Parathyroid adenoma (tissue), 2 donors: ENCODE measurements around the gene SYNPO2L.

Source experiments
- H2AFZ ChIP-seq: fragments of 300-600 bp; sonication (generic); one replicate; pipeline ENCODE4 v1.7.0; 2017; ENCODE audit warnings: antibody characterized with exemption, mild to moderate bottlenecking
- H3K27ac ChIP-seq: fragments of 300-600 bp; sonication (generic); one replicate; pipeline ENCODE4 v1.7.0; 2017
- H3K27me3 ChIP-seq: fragments of 300-600 bp; sonication (generic); one replicate; pipeline ENCODE4 v1.7.0; 2017; ENCODE audit warnings: low read length; ENCODE audit not compliant: control insufficient read depth, insufficient read depth
- H3K36me3 ChIP-seq: fragments of 300-600 bp; sonication (generic); one replicate; pipeline ENCODE4 v1.7.0; 2017; ENCODE audit warnings: low read length; ENCODE audit not compliant: control insufficient read depth, insufficient read depth
- H3K4me1 ChIP-seq: fragments of 300-600 bp; sonication (generic); one replicate; pipeline ENCODE4 v1.7.0; 2017; ENCODE audit warnings: control low read depth
- H3K4me2 ChIP-seq: fragments of 300-600 bp; sonication (generic); one replicate; pipeline ENCODE4 v1.7.0; 2017; ENCODE audit warnings: low read length
- H3K4me3 ChIP-seq: fragments of 300-600 bp; sonication (generic); one replicate; pipeline ENCODE4 v1.7.0; 2017; ENCODE audit warnings: low read depth, low read length
- H3K79me2 ChIP-seq: fragments of 300-600 bp; sonication (generic); one replicate; pipeline ENCODE4 v1.7.0; 2017; ENCODE audit warnings: control low read depth
- H3K9ac ChIP-seq: fragments of 300-600 bp; sonication (generic); one replicate; pipeline ENCODE4 v1.7.0; 2017; ENCODE audit warnings: mild to moderate bottlenecking
- H3K9me3 ChIP-seq: fragments of 300-600 bp; sonication (generic); one replicate; pipeline ENCODE4 v1.7.0; 2017; ENCODE audit warnings: low read length; ENCODE audit not compliant: control insufficient read depth
- TF ChIP-seq, protein P1 (sequence below): fragments of 300-600 bp; sonication (generic); IDR thresholded peaks from one replicate; pipeline ENCODE4 v1.7.0; 2017; ENCODE audit warnings: antibody characterized with exemption, mild to moderate bottlenecking
- donor health status: primary hyperparathyroidism.

The SYNPO2L gene

DNA sequence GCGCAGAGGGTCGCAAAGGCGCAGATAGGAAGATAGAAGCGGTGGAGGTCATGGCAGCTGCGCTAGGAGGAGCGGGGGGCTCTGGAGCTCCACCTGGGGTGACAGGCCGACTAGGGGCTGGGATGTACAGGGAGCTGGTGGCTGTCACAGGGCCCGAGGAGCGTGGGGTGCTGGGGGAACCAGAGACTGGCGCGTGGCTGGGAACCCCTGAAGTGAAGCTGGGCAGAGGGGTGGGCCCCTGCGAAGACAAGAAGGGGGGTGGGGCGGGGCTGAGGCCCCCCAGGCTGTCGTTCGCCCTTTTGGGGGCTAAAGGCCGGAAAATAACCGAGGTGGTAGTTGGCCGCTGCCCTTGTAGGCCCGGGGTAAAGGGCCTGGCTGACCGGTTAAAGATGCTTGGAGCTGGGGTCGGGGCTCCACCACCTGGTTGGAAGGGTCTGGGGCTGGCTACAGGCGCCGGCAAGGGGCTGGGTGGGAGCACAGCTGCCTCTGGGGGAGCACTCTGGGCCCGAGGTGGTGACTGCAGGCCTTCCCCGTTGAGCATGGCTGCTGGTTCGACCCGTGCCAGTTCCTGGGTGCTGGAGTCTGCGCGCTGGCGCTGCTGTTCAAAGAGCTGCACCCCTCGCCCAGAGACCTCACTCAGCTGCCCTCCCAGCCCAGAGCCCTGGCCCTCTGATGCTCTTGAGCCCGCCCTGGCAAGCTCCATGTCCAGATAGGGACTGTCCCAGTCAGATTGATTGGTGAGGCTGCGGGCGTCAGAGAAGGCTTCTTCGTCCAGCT, 7.8 kb downstream of the SYNPO2L start:
- peaks cover 6% of the 10 kb centered on the region for H3K4me1 ChIP-seq
- H3K4me3 ChIP-seq: peak overlapping the region; percentile 57
- H3K79me2 ChIP-seq: no peaks in the 10 kb centered on the region
- no peak overlapping the region for H3K27ac ChIP-seq
- peak overlapping the region; percentile 87 for H2AFZ ChIP-seq
- TF ChIP-seq, protein P1, sequence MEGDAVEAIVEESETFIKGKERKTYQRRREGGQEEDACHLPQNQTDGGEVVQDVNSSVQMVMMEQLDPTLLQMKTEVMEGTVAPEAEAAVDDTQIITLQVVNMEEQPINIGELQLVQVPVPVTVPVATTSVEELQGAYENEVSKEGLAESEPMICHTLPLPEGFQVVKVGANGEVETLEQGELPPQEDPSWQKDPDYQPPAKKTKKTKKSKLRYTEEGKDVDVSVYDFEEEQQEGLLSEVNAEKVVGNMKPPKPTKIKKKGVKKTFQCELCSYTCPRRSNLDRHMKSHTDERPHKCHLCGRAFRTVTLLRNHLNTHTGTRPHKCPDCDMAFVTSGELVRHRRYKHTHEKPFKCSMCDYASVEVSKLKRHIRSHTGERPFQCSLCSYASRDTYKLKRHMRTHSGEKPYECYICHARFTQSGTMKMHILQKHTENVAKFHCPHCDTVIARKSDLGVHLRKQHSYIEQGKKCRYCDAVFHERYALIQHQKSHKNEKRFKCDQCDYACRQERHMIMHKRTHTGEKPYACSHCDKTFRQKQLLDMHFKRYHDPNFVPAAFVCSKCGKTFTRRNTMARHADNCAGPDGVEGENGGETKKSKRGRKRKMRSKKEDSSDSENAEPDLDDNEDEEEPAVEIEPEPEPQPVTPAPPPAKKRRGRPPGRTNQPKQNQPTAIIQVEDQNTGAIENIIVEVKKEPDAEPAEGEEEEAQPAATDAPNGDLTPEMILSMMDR: no peak
- no peaks in the 10 kb centered on the region for H3K27me3 ChIP-seq
- peak overlapping the region; percentile 76 for H3K4me2 ChIP-seq
- H3K36me3 ChIP-seq: no peaks in the 10 kb centered on the region
- H3K9ac ChIP-seq: peak overlapping the region; percentile 38
- no peaks in the 10 kb centered on the region for H3K9me3 ChIP-seq

DNA sequence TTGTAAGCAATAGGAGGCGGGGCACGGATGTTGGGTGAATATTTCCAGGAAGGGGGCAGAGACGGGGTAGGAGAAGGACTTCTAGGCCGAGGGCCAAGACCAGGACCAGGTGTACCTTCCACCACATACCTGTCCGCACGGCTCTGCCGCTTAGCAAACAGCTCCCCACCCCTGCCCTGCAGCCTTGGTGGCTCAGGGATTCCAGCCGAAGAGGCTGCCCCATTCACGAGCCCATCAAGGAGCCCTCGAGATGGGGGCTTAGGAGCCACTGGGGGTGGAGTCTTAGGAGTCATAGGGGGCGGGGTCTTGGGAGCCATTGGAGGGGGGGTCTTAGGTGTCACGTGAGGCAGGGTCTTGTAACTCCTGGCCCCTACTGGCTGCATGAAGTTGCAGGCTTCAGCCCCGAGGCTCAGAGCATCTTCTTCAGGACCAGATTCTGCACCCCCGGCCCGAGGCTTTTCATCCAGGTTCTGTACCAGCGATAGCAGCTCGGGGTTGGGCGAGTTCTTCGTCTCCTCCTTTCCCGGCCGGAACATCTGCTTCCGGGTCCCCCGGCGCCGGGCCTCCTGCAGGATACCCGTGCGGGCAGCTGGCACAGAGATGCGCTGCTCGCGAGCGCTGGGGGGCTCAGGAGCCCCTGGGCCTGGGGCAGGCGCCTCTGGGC, 8.5 kb downstream of the SYNPO2L start:
- Histone ChIP-seq H3K36me3 (no peaks in the 10 kb centered on the region), H3K4me3 (peak overlapping the region; percentile 57), H3K9me3 (no peaks in the 10 kb centered on the region), H2AFZ (peak overlapping the region; percentile 87), H3K4me2 (peak overlapping the region; percentile 76), H3K4me1 (peaks cover 6% of the 10 kb centered on the region), H3K27ac (no peak overlapping the region), H3K79me2 (no peaks in the 10 kb centered on the region), H3K9ac (peak overlapping the region; percentile 38), H3K27me3 (no peaks in the 10 kb centered on the region)
- TF ChIP-seq, protein P1: no peak

DNA sequence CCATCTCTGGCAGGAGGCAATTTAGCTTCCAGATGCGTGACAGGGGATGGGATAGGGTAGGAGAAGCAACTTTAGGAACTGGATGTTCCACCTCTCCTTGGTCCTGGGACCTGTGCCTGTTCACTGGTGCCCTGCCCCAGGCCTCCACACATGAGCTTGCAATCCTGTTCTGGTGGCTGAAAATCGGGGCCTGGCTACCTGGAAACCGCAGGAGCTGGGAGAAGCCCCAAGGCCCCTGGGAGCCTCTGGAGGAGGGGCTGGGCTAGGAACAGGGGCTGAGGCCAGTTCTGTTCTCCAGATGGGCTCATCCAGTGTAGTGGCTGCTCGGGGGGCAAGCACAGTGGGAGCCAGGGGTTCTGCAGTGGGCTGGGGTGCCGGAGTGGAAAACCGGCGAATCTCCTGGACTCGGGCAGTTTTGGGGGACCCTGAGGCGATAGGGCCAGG, 9.2 kb downstream of the SYNPO2L start:
- H3K4me2 ChIP-seq: no peak overlapping the region
- H2AFZ ChIP-seq: peak overlapping the region; percentile 87
- TF ChIP-seq, protein P1: no peak
- H3K4me1 ChIP-seq: peaks cover 6% of the 10 kb centered on the region
- no peaks in the 10 kb centered on the region for H3K36me3 ChIP-seq
- H3K4me3 ChIP-seq: no peak overlapping the region
- H3K9ac ChIP-seq: no peak overlapping the region
- H3K27ac ChIP-seq: no peak overlapping the region
- H3K79me2 ChIP-seq: no peaks in the 10 kb centered on the region
- no peaks in the 10 kb centered on the region for H3K27me3 ChIP-seq
- H3K9me3 ChIP-seq: no peaks in the 10 kb centered on the region

DNA sequence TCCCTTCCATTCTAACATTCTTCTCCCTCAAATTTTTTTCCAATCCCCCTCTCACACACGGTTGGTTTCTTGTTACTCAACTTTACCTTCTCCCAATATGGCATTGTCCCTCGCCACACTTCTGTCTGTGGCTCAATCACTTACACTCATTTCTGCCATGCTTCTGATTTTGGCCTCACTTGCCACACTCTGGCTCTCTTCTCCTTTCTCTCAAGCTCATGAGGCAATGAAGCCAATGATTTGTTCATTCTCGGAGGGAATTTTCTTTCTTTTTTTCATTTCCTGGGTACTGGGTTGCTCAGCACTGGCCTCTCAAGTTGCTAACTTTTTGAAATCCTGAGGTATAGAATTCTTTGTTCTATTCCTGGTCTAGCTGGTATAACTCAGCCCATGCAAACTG, 10.6 kb downstream of the SYNPO2L start:
- Histone ChIP-seq H3K9me3 (no peaks in the 10 kb centered on the region), H3K27ac (no peak overlapping the region), H3K9ac (no peak overlapping the region), H3K4me1 (peaks cover 6% of the 10 kb centered on the region), H2AFZ (peak overlapping the region; percentile 2), H3K79me2 (no peaks in the 10 kb centered on the region), H3K4me3 (no peak overlapping the region), H3K4me2 (no peak overlapping the region), H3K36me3 (no peaks in the 10 kb centered on the region), H3K27me3 (no peaks in the 10 kb centered on the region)
- TF ChIP-seq, protein P1: no peak
